ENCODE measurements around the gene TCF12.

The TCF12 gene

DNA sequence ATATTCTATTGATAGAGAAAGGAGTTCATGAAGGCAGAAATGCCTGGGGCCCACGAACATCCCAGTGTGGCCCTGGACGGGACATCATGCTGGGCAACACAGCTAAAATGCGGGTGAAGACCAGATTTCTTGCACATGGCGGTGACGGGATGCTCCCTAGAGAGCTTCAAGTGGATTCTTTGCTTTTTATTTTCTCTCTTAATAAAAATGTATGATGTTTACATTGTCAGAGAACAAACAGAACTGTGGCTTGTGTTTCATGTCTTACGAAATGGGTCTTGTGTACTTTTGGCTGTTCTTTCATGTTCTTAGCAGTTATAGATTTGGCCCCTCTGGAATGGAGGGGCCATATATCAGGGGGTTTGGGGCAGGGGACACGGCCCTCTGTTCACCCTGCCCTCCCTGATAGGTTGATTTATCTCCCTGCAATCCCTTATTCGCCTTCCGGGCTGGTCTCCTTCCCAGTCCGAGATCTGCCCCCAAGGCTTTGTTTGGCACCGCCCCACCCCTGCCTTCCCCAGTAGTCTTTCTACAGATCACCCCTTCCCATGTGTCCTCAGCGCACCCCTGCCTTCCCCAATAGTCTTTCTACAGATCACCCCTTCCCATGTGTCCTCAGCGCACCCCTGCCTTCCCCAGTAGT lies 389.2 kb downstream of the TCF12 start:
- no peak for DNase-seq

DNA sequence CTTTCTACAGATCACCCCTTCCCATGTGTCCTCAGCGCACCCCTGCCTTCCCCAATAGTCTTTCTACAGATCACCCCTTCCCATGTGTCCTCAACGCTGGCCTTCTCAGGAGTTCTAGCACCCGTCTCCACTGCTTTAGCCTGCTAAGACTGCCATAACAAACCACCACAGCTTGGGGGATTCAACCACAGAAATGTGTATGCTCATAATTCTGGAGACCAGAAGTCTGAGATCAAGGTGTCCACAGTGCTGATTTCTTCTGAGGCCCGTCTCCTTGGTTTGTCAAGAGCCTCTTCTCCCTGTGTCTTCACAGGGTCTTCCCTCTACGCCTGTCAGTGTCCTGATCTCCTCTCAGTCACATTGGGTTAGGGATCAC lies 389.7 kb downstream of the TCF12 start:
- DNase-seq = no peak

DNA sequence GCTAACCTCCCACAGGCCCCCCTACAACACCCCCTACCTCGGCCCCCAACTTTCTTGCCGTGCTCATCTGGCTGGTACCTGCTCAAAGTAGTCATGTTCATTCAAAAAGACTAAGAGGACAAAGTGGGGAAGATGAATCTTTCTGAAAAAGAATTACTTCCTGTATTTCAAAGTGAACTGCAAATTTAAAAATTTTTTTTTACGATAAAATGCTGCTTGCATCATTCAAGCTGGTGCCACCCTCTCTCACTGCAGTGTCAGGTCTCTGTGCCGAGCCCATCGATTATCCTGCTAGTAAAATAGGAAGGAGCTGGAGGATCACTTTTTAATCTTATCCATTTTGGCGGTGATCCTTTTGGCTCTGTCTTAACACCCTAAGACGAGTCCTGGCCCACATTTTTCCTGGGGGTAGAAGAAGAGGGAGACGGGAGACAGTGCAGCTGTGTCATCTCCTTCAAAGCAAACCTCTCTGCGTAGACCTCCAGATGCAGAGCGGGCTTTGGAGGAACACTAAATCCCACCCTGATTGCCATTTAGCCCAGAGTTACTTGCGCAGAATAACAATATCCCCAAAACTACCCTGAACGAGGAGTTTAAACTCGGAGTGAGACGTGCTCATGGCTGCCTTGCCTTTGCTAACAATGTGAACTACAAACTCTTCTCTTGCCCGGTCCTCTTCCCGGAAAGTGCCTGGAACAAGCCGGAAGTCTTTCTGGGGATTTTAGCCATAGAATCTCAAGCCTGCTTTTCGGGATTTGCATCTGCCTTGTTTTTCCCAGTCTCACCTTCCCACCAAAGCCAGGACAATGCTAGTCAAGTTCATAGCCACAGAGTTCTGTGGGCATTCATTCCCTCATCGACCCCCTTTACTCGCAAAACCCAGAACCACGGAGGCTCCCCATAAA lies 391.7 kb downstream of the TCF12 start:
- DNase-seq = no peak

- DNase-seq = no peak
Observed at GRCh38 chr15:57310876-57311275, 392.4 kb downstream of the TCF12 start.

GRCh38 chr15:57312006-57312317 lies 393.5 kb downstream of the TCF12 start:
- no peak for DNase-seq

- DNase-seq = no peak
Observed at GRCh38 chr15:57312318-57313133, 394.1 kb downstream of the TCF12 start.

DNA sequence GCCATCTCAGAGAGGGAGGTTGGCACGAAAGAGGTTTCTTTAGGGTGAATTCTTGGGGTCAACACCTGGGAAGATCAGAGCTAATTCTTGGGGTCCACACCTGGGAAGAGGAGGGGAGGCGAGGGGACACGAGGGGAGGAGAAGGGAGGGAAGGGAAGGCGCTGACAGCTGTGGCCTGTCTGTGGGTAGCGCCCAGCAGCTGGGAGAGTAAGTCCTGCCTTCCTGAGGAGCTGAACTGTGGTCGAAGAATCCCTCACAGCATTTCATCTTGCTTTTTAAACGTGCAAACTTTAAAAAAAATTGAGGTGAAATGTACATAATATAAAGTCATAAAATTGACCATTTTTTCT lies 394.7 kb downstream of the TCF12 start:
- no peak for DNase-seq

DNA sequence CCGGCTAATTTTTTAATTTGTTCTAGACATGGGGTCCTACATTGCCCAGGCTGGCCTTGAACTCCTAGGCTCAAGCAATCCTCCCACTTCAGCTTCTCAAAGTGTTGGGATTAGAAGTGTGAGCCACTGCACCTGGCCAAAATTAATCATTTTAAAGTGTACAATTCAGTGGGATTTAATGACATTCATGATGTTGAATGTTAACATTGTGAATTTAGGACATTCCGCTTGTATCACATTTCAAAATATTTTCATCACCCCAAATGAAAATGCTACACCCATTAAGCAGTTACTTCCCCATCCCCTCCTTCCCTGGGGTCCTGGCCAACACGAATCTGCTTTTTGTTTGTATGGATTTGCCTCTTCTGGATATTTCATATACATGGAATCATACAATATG lies 395.8 kb downstream of the TCF12 start:
- DNase-seq = no peak

- no peak for DNase-seq
Observed at GRCh38 chr15:57316451-57316850, 398.0 kb downstream of the TCF12 start.

DNA sequence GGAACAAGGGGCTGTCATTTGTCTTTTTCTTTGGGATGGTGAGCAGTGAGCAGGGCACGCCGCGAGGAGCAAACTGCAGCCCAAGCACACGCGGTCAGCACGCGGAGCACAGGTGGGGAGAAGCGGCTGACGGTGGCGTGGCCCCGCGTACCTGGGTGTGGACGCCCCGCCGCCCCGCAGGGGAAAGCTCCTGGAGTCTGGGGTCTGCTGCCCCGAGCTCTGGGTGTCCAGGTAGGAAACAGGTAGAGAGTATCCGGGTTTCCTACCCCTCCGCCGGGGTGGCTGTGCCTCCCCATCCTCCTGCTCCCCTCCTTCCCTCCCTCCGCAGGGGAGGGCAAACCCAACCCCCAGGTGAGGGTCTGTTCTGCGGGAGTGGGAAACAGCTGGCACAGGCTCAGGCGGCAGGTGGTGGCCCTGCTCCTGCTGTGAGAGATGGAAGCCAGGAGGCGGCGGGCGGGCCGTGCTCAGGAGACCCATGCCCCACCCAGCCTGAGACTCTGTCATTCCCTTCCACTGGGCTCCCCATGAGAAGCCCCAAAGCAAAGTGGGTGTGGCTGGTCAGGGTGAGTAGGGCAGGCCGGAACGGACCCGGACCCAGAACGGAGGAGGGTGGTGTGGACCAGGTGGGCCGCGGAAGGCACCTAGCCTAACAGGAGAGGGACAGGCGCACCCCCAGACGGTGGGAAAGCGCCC lies 400.9 kb downstream of the TCF12 start:
- DNase-seq = peak; percentile 59

- no peak for DNase-seq
Observed at GRCh38 chr15:57319919-57320560, 401.6 kb downstream of the TCF12 start.

DNA sequence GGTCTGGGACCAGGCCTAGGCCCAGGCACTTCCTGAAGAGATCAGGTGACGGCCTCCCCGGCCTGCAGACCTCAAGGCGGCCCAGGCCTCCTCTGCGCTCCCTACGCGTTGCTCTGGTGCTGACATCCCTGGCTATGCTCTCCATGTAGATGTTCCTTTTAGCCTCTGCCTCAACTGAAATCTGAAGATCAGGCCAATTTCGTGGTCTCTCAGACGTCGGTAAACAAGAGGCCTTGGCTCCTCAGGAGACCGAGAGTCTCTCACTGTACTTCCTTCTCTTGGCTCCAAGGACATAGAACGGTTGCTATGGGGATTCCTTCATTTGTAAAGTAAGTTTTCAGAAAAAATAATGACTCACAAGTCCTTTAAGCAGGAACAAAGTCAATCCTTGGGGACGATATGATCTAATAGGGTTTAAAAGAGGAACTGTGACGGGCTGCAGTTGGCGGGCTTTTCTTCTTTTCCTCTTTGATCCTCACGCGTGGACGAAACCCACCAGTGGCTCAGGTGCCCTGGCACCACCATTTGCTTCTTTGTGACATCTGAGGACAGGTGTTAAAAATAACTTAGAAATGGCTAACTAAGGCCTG lies 402.3 kb downstream of the TCF12 start:
- peak; percentile 32 for DNase-seq

DNA sequence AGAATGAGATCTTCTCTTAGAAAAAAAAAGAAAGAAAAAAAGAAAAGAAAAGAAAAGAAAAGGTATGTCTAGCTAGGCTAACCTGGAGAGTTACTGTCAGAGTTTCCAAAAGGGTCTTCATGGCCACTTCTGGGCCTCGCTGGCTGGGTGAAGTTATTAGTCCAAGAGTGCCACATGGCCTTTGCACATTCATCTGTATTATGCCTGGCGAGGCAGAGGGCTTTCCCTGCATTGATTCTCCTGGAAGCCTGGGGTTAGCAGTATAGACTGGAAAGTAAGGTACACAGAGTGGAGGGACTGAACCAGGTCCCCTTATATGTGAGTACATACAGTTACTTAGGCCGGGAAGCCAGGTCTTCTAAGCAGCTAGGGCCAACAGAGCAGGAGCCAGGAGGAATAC lies 403.0 kb downstream of the TCF12 start:
- no peak for DNase-seq

DNA sequence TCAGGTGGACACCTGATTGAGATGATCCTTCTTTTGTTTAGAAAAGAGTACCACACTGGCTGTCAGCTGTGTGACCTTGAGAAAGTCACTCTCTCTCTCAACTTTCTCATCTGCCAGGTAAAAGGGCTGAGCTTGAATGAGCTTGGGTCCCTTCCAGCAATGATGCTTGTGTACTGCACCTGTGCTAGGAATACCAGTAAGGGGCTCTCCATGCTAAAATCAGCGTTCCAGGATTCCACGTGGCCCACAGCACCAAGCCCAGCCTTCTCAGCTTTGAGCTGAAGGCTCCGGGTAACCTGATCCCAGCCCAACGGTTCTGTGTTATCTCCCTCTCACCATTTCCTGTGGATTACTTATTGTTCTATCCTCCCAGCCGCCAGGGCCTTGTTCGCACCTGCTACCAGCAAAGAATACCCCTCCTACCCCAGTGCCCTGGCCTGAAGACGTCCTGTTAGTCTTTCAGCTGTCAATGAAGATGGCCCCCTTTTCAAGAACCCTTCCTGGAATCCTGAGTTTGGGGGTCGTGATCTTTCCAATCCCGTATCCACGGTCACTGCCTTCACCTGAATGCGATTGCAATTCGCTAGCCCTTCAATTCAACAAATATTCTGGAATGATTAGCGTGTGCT lies 403.6 kb downstream of the TCF12 start:
- DNase-seq = peak; percentile 85

DNA sequence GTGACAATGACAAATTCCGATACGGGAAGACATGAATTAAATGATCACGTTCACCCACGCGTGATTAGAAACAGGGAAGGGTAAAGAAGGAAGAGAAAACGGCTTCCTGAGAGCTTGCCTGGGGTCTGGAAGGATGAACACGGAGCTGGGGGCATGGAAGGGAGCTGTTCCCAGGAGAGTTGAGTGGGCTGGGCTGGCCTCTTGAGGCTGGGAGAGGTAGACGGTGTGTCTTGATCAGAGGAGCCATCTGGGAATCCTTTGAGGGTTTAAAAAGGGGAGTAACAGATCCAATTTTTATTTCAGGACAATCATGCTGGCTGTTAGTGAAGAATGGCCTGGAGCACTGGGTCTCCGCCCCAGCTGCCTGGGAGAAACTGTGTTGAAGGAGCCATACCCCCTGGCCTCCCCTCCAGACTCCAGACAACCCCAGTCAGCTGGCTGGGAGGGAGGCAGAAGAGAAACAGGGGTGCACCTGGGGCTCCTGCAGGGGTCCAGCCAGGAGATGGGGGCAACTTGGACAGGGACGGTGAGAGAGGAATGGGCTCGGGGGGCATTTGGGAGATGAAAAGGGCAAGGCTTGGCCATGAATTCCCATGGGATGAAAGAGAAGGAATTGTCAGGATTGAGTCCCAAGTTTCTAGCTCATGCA lies 404.3 kb downstream of the TCF12 start:
- DNase-seq = no peak

DNA sequence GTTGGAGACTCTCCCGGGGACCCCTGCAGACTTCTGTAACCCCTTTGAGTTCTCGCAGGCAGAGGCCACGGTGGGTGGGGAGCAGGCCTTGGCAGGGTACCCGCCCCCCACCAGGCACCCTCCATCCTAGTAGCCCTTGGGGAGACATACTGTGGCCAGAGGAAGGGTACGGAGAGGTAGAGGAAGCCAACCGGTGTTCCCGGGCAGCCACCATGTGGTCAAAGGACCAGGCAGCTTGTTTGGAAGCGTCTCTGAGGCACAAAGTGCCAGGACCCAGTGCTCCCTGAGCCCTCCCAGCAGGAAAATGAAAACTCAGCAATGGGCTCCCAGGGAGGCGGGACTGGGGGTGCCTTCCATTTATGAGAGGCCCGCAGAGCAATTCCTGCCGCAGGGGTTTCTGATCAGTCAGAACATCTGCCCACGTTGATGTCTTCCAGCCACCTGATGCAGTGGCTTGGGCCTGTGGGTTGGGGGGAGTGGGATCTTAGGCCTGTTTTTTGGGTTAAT lies 404.9 kb downstream of the TCF12 start:
- no peak for DNase-seq

DNA sequence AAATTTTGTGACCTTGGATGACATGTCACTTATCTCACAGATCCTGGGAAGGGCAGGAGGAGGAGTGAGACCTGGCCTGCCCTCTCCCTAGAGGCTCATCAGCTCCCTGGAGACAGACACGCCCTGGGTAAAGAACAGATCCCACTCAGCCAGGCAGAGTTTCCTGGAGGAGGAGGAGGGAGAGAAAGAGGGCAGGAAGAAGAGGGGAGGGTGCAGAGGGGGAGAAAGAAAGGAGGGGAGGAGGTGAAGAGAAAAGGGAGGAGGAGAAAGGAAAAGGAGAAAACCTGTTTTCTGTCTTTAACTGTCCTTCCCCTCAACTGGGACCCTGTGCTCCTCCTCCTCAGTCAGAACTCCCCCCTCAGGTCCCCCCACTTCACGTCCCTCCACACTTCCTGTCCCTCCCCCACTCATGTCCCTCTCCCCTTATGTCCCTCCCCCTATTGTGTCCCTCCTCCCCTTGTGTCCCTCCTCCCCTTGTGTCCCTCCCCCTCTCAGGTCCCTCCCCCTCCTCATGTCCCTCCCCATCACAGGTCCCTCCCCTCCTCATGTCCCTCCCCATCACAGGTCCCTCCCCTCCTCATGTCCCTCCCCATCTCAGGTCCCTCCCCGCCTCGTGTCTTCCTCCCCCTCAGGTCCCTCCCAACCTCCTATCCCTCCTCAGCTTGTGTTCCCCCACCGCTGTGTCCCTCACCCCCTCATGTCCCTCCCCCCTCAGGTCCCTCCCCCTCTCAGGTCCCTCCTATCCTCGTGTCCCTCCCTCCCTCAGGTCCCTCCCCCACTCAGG lies 405.6 kb downstream of the TCF12 start:
- DNase-seq = peak; percentile 93

GRCh38 chr15:57324590-57324890 lies 406.1 kb downstream of the TCF12 start:
- no peak for DNase-seq

DNA sequence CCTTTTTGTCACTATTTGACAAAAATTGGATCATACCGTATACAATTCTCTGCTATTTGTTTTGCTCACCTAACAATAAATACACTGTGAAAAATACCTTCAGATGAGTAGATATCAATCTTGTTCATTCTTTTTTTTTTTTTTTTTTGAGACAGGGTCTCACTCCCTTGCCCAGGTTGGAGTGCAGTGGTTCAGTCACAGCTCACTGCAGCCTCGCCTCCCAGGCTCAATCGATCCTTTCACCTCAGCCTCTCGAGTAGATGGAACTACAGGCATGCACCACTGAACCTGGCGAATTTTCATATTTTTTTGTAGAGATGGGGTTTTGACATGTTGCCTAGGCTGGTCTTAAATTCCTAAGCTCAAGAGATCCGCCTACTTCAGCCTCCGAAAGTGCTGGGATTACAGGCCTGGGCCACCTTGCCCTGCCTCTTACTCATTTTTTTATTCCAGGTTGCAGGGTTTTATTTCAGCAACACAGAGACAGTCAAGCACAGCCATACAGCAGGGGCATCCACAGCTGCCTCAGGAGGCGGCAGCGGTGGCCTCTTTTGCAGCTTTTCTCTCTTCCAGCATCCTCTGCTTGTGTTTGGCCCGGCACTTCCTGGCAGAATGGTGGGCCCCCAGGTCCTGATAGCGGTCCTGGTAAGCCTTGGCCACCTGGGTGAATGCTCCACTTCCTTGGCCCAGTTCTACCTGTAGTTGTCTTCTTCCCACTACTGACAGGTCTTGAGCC lies 406.7 kb downstream of the TCF12 start:
- no peak for DNase-seq

DNA sequence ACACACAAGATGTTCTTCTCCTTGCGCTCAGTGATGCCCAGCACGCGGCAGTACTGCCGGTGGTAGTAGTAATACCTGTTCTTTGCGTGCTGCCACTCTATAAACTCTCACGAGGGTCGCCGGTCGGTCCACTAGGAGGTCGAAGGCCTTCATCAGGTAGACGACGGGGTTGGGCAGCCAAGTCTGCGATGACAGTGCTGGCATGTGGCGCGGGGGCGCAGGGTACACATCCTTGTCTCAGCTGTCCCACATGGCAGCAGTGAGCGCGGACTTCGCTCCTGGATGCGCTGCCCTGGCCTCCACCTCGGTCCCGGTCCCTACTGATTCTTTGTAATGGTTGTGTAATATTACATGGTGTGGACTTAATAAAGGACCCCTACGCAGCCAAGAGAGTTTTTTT lies 407.8 kb downstream of the TCF12 start:
- no peak for DNase-seq
